SK-N-SH (cell line): Measurements from ENCODE around the gene CHRNG. TPM values are rescaled to one million over a fixed set of nuclear protein-coding genes. Genes with fewer than 3 reads are reported as not detected.

Experiments used
- CTCF ChIA-PET: fragments of 300-600, 350-600 bp; formaldehyde crosslinking; extraction: SDS; loops from one replicate; lab custom pipeline; 2021; lab: Yijun Ruan, JAX
- POLR2A ChIA-PET: fragments of 350-600 bp; sonication (Branson Sonifier 250); formaldehyde crosslinking; extraction: SDS; loops from one replicate; lab custom pipeline; 2020; ENCODE audit warnings: antibody characterized with exemption, inconsistent platforms; lab: Yijun Ruan, JAX
- DNase-seq: peaks from one replicate; pipeline ENCODE4 v3.0.0; 2012
- H2AFZ ChIP-seq: fragments of 200-600 bp; sonication (generic); 2 replicates; pipeline ENCODE4 v1.8.1; 2016; ENCODE audit warnings: antibody characterized with exemption, mild to moderate bottlenecking, low read depth
- H3F3A ChIP-seq: fragments of 200-600 bp; sonication (generic); replicated peaks from 2 replicates; pipeline ENCODE3; 2016; ENCODE audit warnings: antibody characterized with exemption, mild to moderate bottlenecking; ENCODE audit not compliant: insufficient read depth
- H3K27ac ChIP-seq, 2 experiments: fragments of 200-500 bp in 1 of 2; fragments of 200-600 bp in 1 of 2; sonication (Bioruptor generic) in 1 of 2; sonication (generic), shearing (Covaris generic) in 1 of 2; 2 replicates each; pipeline versions ENCODE4 v1.5.1 to v1.6.1; 2014 to 2016; ENCODE audit warnings: low read depth in 2 of 2, inconsistent platforms in 1 of 2, low read length in 1 of 2, mild to moderate bottlenecking in 1 of 2, mixed read lengths in 1 of 2
- H3K27me3 ChIP-seq: fragments of 200-600 bp; sonication (generic), shearing (Covaris generic); 2 replicates; pipeline ENCODE4 v1.6.1; 2016; ENCODE audit warnings: mixed run types; ENCODE audit not compliant: insufficient read depth
- H3K36me3 ChIP-seq, 2 experiments: fragments of 200-500 bp in 1 of 2; fragments of 200-600 bp in 1 of 2; sonication (Bioruptor generic) in 1 of 2; sonication (generic) in 1 of 2; replicated peaks in 1 of 2; 2 replicates each; pipeline versions ENCODE3 to v1.5.1; 2014 to 2016; ENCODE audit warnings: low read length in 1 of 2, mild to moderate bottlenecking in 1 of 2; ENCODE audit not compliant: insufficient read depth in 2 of 2, control insufficient read depth in 1 of 2
- H3K4me1 ChIP-seq, 2 experiments: fragments of 200-500 bp in 1 of 2; fragments of 200-600 bp in 1 of 2; sonication (Bioruptor generic) in 1 of 2; sonication (generic), shearing (Covaris generic) in 1 of 2; 2 replicates each; pipeline versions ENCODE4 v1.5.1 to v1.6.1; 2014 to 2016; ENCODE audit warnings: low read depth in 1 of 2, low read length in 1 of 2, mixed run types in 1 of 2; ENCODE audit not compliant: insufficient read depth in 2 of 2, control insufficient read depth in 1 of 2
- H3K4me2 ChIP-seq: fragments of 200-600 bp; sonication (generic), shearing (Covaris generic); 2 replicates; pipeline ENCODE4 v1.6.1; 2017; ENCODE audit warnings: mixed run types
- H3K4me3 ChIP-seq, 2 experiments: fragments of 200-500 bp in 1 of 2; fragments of 200-600 bp in 1 of 2; sonication (Bioruptor generic) in 1 of 2; sonication (generic), shearing (Covaris generic) in 1 of 2; 2 replicates each; pipeline versions ENCODE4 v1.5.1 to v1.8.1; 2014 to 2016; ENCODE audit warnings: low read depth in 2 of 2, inconsistent platforms in 1 of 2, low read length in 1 of 2, mild to moderate bottlenecking in 1 of 2, mixed read lengths in 1 of 2, moderate library complexity in 1 of 2
- H3K79me2 ChIP-seq: fragments of 200-600 bp; sonication (generic); 2 replicates; pipeline ENCODE4 v1.8.1; 2017; ENCODE audit warnings: mild to moderate bottlenecking; ENCODE audit not compliant: insufficient read depth
- H3K9ac ChIP-seq: fragments of 200-600 bp; sonication (generic); 2 replicates; pipeline ENCODE4 v1.6.1; 2017; ENCODE audit warnings: mixed run types
- H3K9me2 ChIP-seq: fragments of 200-600 bp; sonication (generic); 2 replicates; pipeline ENCODE4 v1.6.1; 2017; ENCODE audit warnings: mixed run types
- H3K9me3 ChIP-seq: fragments of 200-600 bp; sonication (generic); 2 replicates; pipeline ENCODE4 v1.6.1; 2017; ENCODE audit warnings: mixed run types, mild to moderate bottlenecking, moderate library complexity
- H4K20me1 ChIP-seq: fragments of 200-600 bp; sonication (generic); 2 replicates; pipeline ENCODE4 v1.6.1; 2017; ENCODE audit warnings: mild to moderate bottlenecking, mixed run types; ENCODE audit not compliant: insufficient read depth
- CHD2 ChIP-seq: fragments of 150-350 bp; IDR thresholded peaks from 2 replicates; pipeline ENCODE4 v1.6.1; 2018; ENCODE audit warnings: low read length; ENCODE audit not compliant: partially characterized antibody
- CTCF ChIP-seq: fragments of 200-600 bp; sonication (generic); IDR thresholded peaks from 2 replicates; pipeline ENCODE4 v1.6.1; 2017; ENCODE audit warnings: antibody characterized with exemption, mild to moderate bottlenecking, moderate library complexity
- ELF1 ChIP-seq: IDR thresholded peaks from 2 replicates; pipeline ENCODE4 v1.4.0; 2012
- EP300 ChIP-seq, 2 experiments: IDR thresholded peaks; 2 replicates each; pipeline versions ENCODE4 v1.4.0 to v1.6.1; 2012; ENCODE audit warnings: borderline replicate concordance in 1 of 2, low read depth in 1 of 2, low read length in 1 of 2
- FOSL2 ChIP-seq: IDR thresholded peaks from 2 replicates; pipeline ENCODE4 v1.4.0; 2012; ENCODE audit warnings: low read depth, mild to moderate bottlenecking, moderate library complexity, borderline replicate concordance
- GABPA ChIP-seq: IDR thresholded peaks from 2 replicates; pipeline ENCODE4 v1.4.0; 2012; ENCODE audit warnings: low read depth, mild to moderate bottlenecking
- GATA2 ChIP-seq: sonication (generic); formaldehyde crosslinking; IDR thresholded peaks from 2 replicates; pipeline ENCODE4 v1.5.0; 2020; ENCODE audit warnings: mild to moderate bottlenecking, missing genetic modification reagents
- MAX ChIP-seq: IDR thresholded peaks from 2 replicates; pipeline ENCODE4 v1.4.0; 2012; ENCODE audit warnings: low read depth
- MEF2A ChIP-seq: IDR thresholded peaks from 2 replicates; pipeline ENCODE4 v1.4.0; 2012; ENCODE audit warnings: low read depth, borderline replicate concordance
- MXI1 ChIP-seq: IDR thresholded peaks from 2 replicates; pipeline ENCODE4 v1.6.1; 2012; ENCODE audit warnings: mild to moderate bottlenecking, low read depth, low read length, improper control_type of control experiment
- NFIC ChIP-seq: IDR thresholded peaks from 2 replicates; pipeline ENCODE4 v1.4.0; 2012; ENCODE audit warnings: borderline replicate concordance
- NRF1 ChIP-seq: IDR thresholded peaks from 2 replicates; pipeline ENCODE4 v1.6.1; 2012; ENCODE audit warnings: low read depth, mild to moderate bottlenecking, low read length
- POLR2AphosphoS5 ChIP-seq: IDR thresholded peaks from 2 replicates; pipeline ENCODE4 v1.6.1; 2012; ENCODE audit warnings: low read depth, low read length
- RAD21 ChIP-seq: IDR thresholded peaks from 2 replicates; pipeline ENCODE4 v1.6.1; 2012; ENCODE audit warnings: mild to moderate bottlenecking, low read length
- RCOR1 ChIP-seq: fragments of 150-350 bp; IDR thresholded peaks from 2 replicates; pipeline ENCODE4 v1.6.1; 2017; ENCODE audit warnings: antibody characterized with exemption, low read length
- RXRA ChIP-seq: IDR thresholded peaks from 2 replicates; pipeline ENCODE4 v1.4.0; 2012; ENCODE audit warnings: low read depth, mild to moderate bottlenecking, borderline replicate concordance
- SMC3 ChIP-seq: IDR thresholded peaks from 2 replicates; pipeline ENCODE4 v1.6.1; 2012; ENCODE audit warnings: low read depth, low read length, improper control_type of control experiment
- TEAD4 ChIP-seq: IDR thresholded peaks from 2 replicates; pipeline ENCODE4 v1.4.0; 2012; ENCODE audit warnings: mild to moderate bottlenecking, borderline replicate concordance; ENCODE audit not compliant: insufficient read depth
- USF2 ChIP-seq: fragments of 150-350 bp; IDR thresholded peaks from 2 replicates; pipeline ENCODE4 v1.6.1; 2017; ENCODE audit warnings: antibody characterized with exemption, low read length, low read depth, borderline replicate concordance
- YY1 ChIP-seq: IDR thresholded peaks from 2 replicates; pipeline ENCODE4 v1.4.0; 2012; ENCODE audit warnings: low read depth, mild to moderate bottlenecking
- ZBTB33 ChIP-seq: IDR thresholded peaks from 2 replicates; pipeline ENCODE4 v1.4.0; 2012; ENCODE audit warnings: low read depth, borderline replicate concordance
- WGBS: methylation state at CpG from one replicate; pipeline ENCODE4 v1.1.6; 2017; ENCODE audit warnings: low lambda C conversion rate; 5-methylcytosine and 5-hydroxymethylcytosine counted together
- polyA plus RNA-seq, 3 experiments: library from polyadenylated mRNA; depleted of rRNA; stranded (reverse); fragments of >200 nt; gene quantifications; 2 replicates each; pipeline ENCODE4 v1.2.3, GENCODE V29; 2012

The CHRNG gene
- polyA plus RNA-seq, 1 of the 3 experiments (the other 2 are of a cell fraction): not detected

- TF ChIP-seq TEAD4: no peak
- TF ChIP-seq CTCF: no peak
- no peak for TF ChIP-seq MAX
- TF ChIP-seq MEF2A: no peak
- TF ChIP-seq POLR2AphosphoS5: no peak
- no peak for TF ChIP-seq MXI1
- no peak for TF ChIP-seq EP300 (IDR thresholded peaks at IDR 0.05; ENCODE audit: borderline replicate concordance in 1 of 2, low read depth in 1 of 2, low read length in 1 of 2)
- TF ChIP-seq USF2: no peak
- TF ChIP-seq, all 33 proteins: peak for 0
- H3K36me3 ChIP-seq: no peaks in the 10 kb centered on the region
- WGBS: 74% methylated on average over 4 of the region's 14 CpGs
- no peaks in the 10 kb centered on the region for H3K9me3 ChIP-seq
- POLR2A ChIA-PET: no interaction called here
- H3K27me3 ChIP-seq: peaks cover 29% of the 10 kb centered on the region
- H2AFZ ChIP-seq: no peak overlapping the region
- H3K9ac ChIP-seq: no peak overlapping the region
- CTCF ChIA-PET: interaction anchor here (0.8 to 9.7 kb wide), 21 partner anchors 9 to 596 kb away, joined by 3 to 196 read pairs (median 11); no protein-coding TSS in a partner anchor
- H3K27ac ChIP-seq: no peak overlapping the region
- no peaks in the 10 kb centered on the region for H3K9me2 ChIP-seq
- peaks cover 0 to 23% of the 10 kb centered on the region in 2 experiments; a peak in 1 of 4 replicates for H3K4me1 ChIP-seq
- DNase-seq: no peak
- no peaks in the 10 kb centered on the region for H3F3A ChIP-seq
- no peak overlapping the region for H3K4me3 ChIP-seq
- no peak overlapping the region for H3K4me2 ChIP-seq
- no peaks in the 10 kb centered on the region for H4K20me1 ChIP-seq
- H3K79me2 ChIP-seq: no peaks in the 10 kb centered on the region
Observed at GRCh38 chr2:232521098-232521497, 18.4 kb upstream of the CHRNG start.

GRCh38 chr2:232521959-232522622, 17.4 kb upstream of the CHRNG start:
- no peak overlapping the region for H2AFZ ChIP-seq
- peak; percentile 96 for DNase-seq
- TF ChIP-seq NFIC (no peak), GATA2 (CRISPR knock-in tag) (no peak), SMC3 (peak; percentile 64), GABPA (no peak), ELF1 (no peak), FOSL2 (no peak), YY1 (no peak), RAD21 (peak; percentile 78), CHD2 (no peak), NRF1 (no peak), RXRA (no peak), RCOR1 (no peak), ZBTB33 (no peak), CTCF (peak; percentile 71)

More at GRCh38 chr2:232521959-232522622, 17.4 kb upstream of the CHRNG start:
- H3K4me3 ChIP-seq: peak overlapping the region; percentile 9 to 44; a peak in 2 of 4 replicates
- H3K27ac ChIP-seq: no peak overlapping the region
- H3K9ac ChIP-seq: no peak overlapping the region
- H3K36me3 ChIP-seq: no peaks in the 10 kb centered on the region
- H3K4me2 ChIP-seq: peak overlapping the region; percentile 65; the same call in 1 of the 2 replicates
- ChIA-PET CTCF (interaction anchor here (0.6 to 9.7 kb wide), 48 partner anchors 10 to 921 kb away, joined by 3 to 196 read pairs (median 4); partner anchors contain the start of genes CHRNG, EIF4E2 and TIGD1), POLR2A (no interaction called here)
- H3K79me2 ChIP-seq: no peaks in the 10 kb centered on the region
- no peaks in the 10 kb centered on the region for H3K9me2 ChIP-seq
- H3K4me1 ChIP-seq: peaks cover 0 to 23% of the 10 kb centered on the region in 2 experiments; a peak in 1 of 4 replicates
- no peaks in the 10 kb centered on the region for H3K9me3 ChIP-seq
- H4K20me1 ChIP-seq: no peaks in the 10 kb centered on the region
- H3F3A ChIP-seq: no peaks in the 10 kb centered on the region
- H3K27me3 ChIP-seq: peaks cover 29% of the 10 kb centered on the region
- WGBS: 0% methylated on average over 10 of the region's 66 CpGs
